ENCODE measurements around the gene C2CD2. TPM values are rescaled to one million over a fixed set of nuclear protein-coding genes. Genes with fewer than 3 reads are reported as not detected.

The C2CD2 gene
- total and polyA plus RNA-seq, 2 of the 8 experiments (the other 6 are each of a cell fraction or from before 2014, with no cell fraction given), result 10.4 to 13.0 TPM

DNA sequence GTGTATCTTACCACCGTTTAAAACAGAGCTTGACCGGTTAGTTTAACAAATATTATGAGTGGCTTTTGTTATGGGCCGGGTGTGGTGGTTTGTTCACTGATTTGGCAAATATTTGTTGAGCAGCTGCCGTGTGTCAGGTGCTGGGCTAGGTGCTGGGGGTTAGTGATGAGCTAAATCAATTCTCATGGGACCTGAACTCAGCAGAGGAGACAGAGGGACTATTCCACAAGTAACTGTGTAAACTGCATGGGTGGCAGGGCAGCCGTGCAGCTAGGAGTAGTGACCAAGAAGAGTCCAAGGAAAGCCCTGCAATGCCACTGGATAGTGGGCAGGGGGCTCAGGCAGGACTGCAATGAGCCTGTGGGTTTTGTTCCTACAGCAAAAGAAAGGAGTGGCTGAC, 11.2 kb upstream of the C2CD2 start:
- Histone ChIP-seq H3K4ac (replicated peaks; ENCODE audit: insufficient read length, low read depth, low read length) (no peak overlapping the region), H3K9ac (replicated peaks in 1 of 4; ENCODE audit: extremely low read depth in 1 of 4, low read depth in 3 of 4, low read length in 3 of 4) (no peak overlapping the region), H2BK20ac (ENCODE audit: low read length) (no peak overlapping the region), H4K91ac (replicated peaks; ENCODE audit: insufficient read length, low read length) (no peak overlapping the region), H4K20me1 (replicated peaks in 1 of 2; ENCODE audit: control insufficient read depth in 1 of 2, insufficient read depth in 2 of 2, low read length in 2 of 2) (no peaks in the 10 kb centered on the region), H4K8ac (ENCODE audit: extremely low read depth, insufficient read depth, low read length) (no peak overlapping the region; the same call in 1 of the 2 replicates), H4K5ac (ENCODE audit: insufficient read length, low read depth, low read length) (no peak overlapping the region), H3K27ac (ENCODE audit: low read depth, low read length) (no peak overlapping the region), H3K4me3 (ENCODE audit: extremely low read depth in 1 of 4, insufficient read depth in 2 of 4, low read depth in 3 of 4, low read length in 4 of 4) (no peak overlapping the region), H2BK12ac (ENCODE audit: low read depth, low read length) (no peak overlapping the region), H2AK5ac (ENCODE audit: low read depth, low read length) (no peak overlapping the region), H2BK120ac (replicated peaks; ENCODE audit: low read depth, low read length) (no peak overlapping the region), H3K36me3 (ENCODE audit: control insufficient read depth in 2 of 4, insufficient read depth in 4 of 4, low read length in 3 of 4) (no peaks in the 10 kb centered on the region), H3K23me2 (ENCODE audit: low read depth, low read length) (no peaks in the 10 kb centered on the region), H3K27me3 (replicated peaks in 1 of 4; ENCODE audit: control insufficient read depth in 3 of 4, extremely low read depth in 1 of 4, insufficient read depth in 3 of 4, low read length in 3 of 4) (no peaks in the 10 kb centered on the region), H3K4me2 (ENCODE audit: insufficient read depth in 1 of 2, low read depth in 2 of 2, low read length in 2 of 2) (no peak overlapping the region), H3K56ac (replicated peaks; ENCODE audit: insufficient read length, low read depth, low read length) (no peak overlapping the region), H3K79me2 (ENCODE audit: control insufficient read depth in 1 of 2, insufficient read depth in 2 of 2, low read length in 2 of 2) (no peaks in the 10 kb centered on the region), H3K14ac (ENCODE audit: insufficient read length) (no peak overlapping the region), H3K4me1 (replicated peaks in 1 of 4; ENCODE audit: control insufficient read depth in 3 of 4, insufficient read depth in 4 of 4, low read length in 3 of 4) (peaks cover 1 to 10% (median 3%) of the 10 kb centered on the region in 4 experiments; a peak in 6 of 7 replicates), H3K79me1 (ENCODE audit: low read depth, low read length) (no peaks in the 10 kb centered on the region), H3K23ac (ENCODE audit: insufficient read length) (no peak overlapping the region), H3K18ac (ENCODE audit: extremely low read depth, low read length) (no peak overlapping the region), H2AFZ (ENCODE audit: low read length) (no peak overlapping the region), H2BK5ac (ENCODE audit: low read depth, low read length) (no peak overlapping the region), H2BK15ac (ENCODE audit: low read length) (no peak overlapping the region), H3K9me3 (ENCODE audit: insufficient read depth in 2 of 2, low read depth in 1 of 2, low read length in 1 of 2) (no peaks in the 10 kb centered on the region)
- CTCF ChIA-PET (ENCODE audit: partially characterized antibody), result interaction anchor here (1.2 to 1.3 kb wide), 2 partner anchors 12 to 79 kb away, joined by 3 read pairs; no protein-coding TSS in a partner anchor
- DNase-seq (ENCODE audit: low read depth in 1 of 2, low spot score in 2 of 2) (peak in 1 of 2 experiments; percentile 29), FAIRE-seq (no peak)
- WGBS, 2 experiments (ENCODE audit: extremely low coverage in 1 of 2, insufficient coverage in 1 of 2, insufficient read length in 1 of 2, insufficient replicate concordance in 2 of 2, low coverage in 1 of 2, low lambda C conversion rate in 2 of 2, missing lambda C conversion rate in 1 of 2), result 83% methylated on average over 5 of the region's 5 CpGs; no CpG with 5 or more reads in 1 of the 2 experiments
- POLR2A ChIA-PET (ENCODE audit: partially characterized antibody), result no interaction called here
- no peak for TF ChIP-seq HDAC2 (IDR thresholded peaks at IDR 0.05; ENCODE audit: borderline replicate concordance in 1 of 2, low read depth in 2 of 2, low read length in 2 of 2)
- TF ChIP-seq CHD1 (IDR thresholded peaks at IDR 0.05; ENCODE audit: low read depth, low read length), result no peak
- TF ChIP-seq HDAC6 (IDR thresholded peaks at IDR 0.05; ENCODE audit: low read depth, low read length), result no peak
- no peak for TF ChIP-seq RNF2 (IDR thresholded peaks at IDR 0.05; ENCODE audit: borderline replicate concordance, low read depth, low read length, missing control alignments, poor library complexity, severe bottlenecking)
- no peak for TF ChIP-seq BCL11A (IDR thresholded peaks at IDR 0.05; ENCODE audit: low read depth in 2 of 2, low read length in 2 of 2)
- TF ChIP-seq GTF2F1 (IDR thresholded peaks at IDR 0.05; ENCODE audit: borderline replicate concordance, low read depth, low read length), result no peak
